DMS153 treated with DMSO at 0.1 percent for 48 hours (cell line): ENCODE measurements around the gene IGFBP2.

Source experiments
- DNase-seq: peaks from one replicate; lab custom pipeline; 2025; ENCODE audit not compliant: unreplicated experiment; lab: John Stamatoyannopoulos, UW

IGFBP2 gene

DNA sequence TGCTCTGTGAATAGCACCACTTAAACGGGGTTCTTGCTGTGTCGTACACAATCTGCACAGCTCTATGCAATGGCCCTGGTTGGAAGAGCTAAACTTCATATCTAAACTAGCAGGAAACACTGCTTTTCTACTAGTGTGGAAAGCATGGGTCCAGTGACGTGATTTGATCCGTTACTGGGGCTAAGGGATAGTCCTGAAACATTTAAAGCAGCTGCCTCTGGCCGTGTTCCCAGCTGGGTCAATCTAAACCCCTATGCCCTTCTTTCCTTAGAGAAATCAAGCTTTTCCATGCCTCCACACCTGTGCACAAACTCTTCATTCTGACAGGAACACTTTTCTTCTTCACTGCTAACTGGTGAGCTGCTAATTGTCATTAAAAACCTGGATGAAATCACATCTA, 67.6 kb downstream of the IGFBP2 start:
- DNase-seq, result no peak

DNA sequence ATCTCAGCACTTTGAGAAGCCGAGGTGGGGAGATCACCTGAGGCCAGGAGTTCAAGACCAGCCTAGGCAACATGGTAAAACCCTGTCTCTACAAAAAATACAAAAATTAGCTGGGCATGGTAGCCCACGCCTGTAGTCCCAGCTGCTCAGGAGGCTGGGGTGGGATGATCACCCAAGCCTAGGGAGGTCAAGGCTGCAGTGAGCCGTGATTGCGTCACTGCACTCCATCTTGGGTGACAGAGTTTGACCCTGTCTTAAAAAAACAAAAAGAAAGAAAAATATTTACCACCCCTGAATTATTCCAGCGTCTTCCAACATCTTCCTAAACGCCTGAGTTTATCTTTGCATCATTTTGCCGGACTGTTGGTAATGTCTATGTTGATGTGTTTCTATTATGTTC, 68.3 kb downstream of the IGFBP2 start:
- no peak for DNase-seq

DNA sequence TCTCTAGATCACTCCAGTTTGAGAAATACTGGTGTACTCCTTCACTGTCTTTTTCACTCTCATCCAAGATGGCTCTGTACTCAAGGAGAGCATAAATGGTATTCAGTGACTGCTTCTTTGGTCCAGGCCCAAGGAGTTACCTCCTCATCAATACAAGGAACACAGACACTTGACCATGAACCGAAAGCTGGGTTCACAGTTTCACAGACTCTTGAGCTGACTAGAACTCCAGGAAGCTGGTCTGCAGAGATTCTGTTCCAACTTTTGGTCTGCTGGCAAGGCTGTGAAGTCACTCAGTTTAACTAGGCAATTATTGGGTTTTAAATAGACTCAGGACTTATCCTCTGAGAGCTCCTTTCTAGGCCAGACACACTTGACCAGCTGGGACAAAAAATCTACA, 69.5 kb downstream of the IGFBP2 start:
- DNase-seq, result no peak

DNA sequence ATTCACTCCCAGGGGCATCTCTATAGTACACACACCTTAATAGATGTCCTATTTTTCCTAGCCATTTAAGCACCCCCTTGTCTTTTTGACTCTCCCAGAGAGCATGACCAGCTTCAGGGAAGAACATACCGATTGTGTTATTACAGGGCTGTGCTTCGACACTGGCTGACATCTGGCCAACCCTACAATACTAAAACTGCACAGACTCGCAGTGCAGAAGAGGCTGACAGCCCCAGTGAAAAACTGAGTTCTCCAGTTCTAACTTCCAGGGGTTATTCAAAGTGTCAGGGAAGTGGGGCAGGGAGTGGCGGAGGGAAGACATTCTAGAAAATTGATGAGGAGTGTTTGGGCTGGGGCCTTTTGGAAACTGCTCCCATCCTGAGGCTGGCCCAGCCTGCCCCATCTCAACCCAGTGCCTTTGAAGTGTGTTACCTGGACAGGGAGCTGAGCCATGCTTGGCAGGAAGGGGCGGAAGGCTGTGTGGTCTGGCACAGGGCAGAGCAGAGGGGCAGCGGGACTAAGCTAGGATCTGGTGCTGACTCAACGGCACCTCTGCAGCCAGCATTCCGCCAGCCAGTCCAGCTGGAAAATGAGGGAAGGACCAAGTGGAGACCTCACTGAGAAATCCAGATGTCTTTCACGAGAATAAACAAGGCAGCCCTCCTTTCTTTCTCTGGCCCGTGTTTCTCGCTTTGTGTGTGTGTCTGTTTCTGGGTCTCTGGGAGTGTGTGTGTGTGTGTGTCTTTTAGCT, 77.5 kb downstream of the IGFBP2 start:
- no peak for DNase-seq

DNA sequence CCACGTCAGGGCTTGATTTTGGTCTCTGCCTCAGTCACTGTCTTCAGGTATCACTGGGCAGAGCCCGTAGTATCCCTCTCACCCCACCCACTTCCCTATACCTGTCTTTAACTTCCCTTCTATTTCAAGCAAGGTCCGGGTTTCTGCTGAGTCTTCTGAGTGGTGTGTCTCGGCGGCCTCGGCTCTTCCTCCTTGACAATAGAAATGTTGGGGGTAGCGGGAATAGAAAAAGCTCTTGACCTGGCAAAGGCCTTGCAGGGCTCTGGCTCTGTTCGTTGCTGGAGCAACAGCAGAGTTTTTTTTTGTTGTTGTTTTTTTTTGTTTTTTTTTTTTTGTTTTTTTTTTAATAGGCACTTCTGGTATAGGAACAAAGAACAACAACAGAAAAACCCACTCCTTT, 78.1 kb downstream of the IGFBP2 start:
- DNase-seq, result no peak

DNA sequence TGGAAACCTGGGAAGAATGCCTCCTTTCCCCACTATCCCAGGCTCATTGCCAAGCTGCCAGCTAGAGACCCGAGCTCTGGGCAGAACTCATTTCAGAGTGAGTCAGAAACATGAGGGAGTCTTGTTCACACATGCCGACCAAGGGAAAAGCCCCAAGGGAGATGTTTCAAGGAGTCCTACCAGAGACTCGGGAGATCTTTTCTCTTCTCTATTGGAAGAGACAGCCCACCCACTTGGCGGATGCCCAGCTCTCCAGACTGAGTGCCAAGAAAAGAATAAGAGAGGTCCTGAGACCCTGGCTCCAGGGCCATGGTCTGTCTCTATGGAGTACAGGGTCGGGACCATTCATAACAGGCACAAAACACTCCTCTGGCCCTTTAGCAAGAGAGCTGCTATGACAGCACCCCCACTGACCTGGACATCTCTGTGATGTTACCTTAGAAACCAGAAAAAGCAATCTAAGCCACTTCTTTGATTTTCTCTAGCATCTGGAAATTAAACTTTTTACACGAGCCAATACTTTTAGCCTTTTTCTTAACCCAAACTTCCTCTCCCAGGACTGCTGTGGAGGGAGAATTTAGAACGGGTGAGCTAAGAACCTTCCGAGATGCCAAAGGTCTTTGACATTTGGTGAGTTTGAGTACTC, 80.6 kb downstream of the IGFBP2 start:
- no peak for DNase-seq
